HG03064 (cell line): ENCODE results near the gene IQSEC3.
"Not testable (repeated sequence)": the region's sequence is repeated elsewhere in the genome, so short reads cannot be mapped to it uniquely, and the experiment has no call there.

Experiments used
- ATAC-seq: cut with Tn5 transposase; IDR thresholded peaks from one replicate; pipeline ENCODE4 v1.9.1; 2021; ENCODE audit warnings: low read depth; ENCODE audit not compliant: unreplicated experiment

IQSEC3 gene

DNA sequence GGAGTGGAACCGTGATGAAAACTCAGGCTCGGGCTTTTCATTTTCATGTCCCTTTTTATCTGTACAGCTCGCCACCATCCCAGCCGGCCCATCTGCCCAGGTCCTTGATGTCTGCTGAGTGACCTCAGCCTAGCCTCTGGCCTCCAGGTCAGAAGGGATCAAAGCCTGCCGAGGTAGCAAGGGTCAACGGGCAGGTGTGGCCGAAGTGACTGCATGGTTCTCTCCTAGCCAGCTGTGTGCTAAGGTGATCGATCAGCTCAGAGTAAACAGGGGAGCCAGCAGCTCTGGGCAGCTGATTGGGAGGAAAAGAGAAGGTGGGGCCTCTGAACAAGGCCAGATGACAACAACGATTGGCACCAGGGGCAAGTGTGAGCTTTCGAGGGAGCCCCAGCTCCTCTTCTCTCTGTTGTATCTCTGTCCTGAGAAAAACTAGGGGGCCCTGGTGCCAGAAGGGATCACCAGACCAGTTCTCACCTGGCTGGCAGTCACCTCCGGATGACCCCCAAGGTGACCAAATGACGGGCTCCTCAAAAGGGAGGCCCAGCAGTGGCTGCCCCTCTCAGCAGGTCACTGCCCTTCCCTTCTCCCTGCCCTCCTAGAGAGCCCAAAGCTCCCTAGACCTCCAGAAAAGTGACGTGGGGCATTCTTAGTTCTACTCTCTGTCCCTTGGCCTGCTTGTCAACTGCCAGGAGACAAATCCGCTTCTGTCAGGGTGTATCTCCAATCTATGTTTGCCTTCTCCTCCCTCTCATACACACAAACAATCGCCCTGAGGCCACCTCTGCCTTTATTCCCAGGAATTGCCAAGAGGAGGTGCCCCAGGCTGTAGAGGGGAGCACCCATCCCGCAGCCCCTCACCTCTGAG is 143.9 kb downstream of the IQSEC3 start:
- no peak for ATAC-seq

DNA sequence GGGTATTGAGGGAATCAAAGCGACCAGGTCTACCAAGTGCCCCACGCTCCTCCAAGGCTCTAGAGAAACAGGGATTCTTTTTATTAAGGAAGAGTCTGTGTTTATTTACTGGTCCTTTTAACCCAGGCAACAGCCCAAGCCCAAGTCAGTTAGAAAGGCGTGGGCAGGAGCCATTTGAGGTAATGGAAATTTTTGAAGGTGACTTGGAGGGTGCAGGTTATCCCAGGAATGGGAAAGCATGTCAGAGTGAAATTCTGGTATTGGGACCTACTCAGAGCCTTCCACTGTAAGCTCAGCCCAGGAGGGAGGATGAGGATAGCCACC is 144.5 kb downstream of the IQSEC3 start:
- no peak for ATAC-seq

DNA sequence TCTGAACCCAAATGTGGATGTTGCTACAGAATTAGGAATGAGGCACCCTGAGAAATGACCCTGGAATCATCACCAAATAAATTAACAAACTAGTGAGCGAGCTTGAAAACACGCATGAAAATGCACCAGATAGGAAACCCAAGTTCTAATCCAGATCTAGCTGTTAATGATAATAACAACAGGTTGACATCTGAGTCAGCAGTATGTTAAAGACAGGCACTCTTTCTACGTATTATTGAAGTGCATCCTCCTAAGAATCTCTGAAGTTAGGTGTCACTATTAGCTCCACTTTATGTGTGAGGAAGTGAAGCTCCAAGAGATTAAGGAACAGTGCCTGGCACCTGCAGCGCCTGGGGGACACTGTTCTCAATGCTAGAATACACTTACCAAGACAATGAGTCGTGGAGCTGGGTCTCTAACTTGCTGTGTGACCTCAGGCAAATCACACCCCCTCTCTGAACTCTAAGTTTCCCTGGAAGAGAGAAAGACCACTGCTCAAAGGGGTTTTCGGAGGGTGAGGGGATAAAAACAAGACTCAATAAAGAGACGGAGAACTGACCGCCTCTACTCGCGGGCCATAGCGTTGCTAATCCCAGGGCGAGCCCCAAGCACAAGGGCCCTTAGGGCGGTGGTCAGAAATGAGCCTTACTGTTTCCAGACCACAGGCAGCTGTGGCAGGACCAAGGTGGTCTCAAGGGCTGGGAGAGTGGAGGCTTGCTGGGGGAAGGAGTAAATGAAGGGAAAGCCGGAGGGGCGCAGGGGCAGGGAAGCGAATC is 145.3 kb downstream of the IQSEC3 start:
- ATAC-seq = no peak

DNA sequence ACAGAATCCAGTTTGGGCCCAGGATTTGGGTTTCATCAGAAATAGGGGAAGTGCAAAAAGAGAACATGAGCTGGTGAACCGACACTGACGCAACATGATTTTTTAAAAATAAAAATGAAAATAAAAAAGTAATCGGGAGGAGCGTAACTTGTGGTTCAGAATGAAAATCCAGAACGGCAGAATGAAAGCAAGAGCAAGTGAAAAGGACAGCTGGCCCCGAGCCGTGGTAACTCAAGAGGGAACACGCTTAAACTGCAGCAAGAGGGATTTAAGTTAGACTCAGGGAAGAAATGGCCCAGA is 145.8 kb downstream of the IQSEC3 start:
- ATAC-seq = no peak

DNA sequence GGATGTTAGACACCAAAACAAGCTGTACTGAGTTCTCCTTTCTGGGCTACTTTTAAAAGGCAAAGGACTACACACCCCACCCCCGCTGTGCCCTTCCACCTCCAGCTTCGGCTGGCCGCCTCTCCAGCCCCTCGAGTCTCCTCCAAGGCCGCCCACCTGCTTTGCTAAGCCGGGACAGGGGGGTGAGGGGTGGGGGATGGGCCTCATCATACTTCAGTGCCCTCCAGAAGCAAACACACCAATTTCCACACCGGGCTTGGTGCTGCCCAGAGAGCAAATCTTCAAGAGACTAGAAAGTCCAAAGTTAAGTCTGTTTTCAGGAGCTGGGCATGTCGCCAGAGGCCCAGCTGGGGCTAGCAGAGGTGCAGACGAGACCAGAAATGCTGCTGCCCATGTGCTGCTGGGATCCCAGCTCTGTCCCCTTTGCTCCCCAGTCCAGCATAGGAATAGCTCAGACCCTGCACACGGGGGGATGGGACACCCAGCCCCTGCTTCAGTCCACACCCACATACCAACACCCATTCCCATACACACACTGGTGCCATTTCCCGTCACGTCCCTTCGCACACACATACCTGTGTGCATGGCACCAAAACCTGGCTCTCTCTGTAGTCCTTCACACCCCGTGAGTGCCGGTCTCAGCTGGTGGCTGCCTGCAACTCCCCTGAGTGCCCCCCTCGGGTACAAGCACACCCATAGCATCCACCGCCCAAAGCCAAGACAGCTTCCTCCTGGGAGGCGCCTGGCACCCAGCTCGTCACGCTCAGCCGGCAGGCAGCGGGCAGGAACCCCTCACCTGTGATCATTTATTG is 146.4 kb downstream of the IQSEC3 start:
- ATAC-seq = no peak

DNA sequence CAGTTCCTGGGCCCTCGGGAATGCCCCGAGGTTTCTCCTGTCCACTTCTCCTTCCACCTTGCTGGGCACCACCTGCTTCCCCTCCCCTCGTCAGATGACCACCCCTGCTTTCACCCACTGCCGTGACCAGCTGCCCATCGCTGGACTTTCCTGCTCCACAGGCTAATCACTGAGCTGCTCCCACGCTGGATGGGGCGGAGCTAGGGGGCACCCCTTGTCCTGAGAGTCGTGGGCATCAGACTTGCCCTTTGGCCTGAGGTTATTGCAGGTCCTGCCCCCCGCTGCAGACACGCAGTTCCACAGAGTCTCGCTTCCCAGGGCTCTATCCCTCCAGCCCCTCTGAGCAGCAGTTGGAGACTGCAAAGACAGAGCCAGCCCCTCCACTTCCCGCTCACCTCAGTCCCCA is 147.0 kb downstream of the IQSEC3 start:
- ATAC-seq = no peak

DNA sequence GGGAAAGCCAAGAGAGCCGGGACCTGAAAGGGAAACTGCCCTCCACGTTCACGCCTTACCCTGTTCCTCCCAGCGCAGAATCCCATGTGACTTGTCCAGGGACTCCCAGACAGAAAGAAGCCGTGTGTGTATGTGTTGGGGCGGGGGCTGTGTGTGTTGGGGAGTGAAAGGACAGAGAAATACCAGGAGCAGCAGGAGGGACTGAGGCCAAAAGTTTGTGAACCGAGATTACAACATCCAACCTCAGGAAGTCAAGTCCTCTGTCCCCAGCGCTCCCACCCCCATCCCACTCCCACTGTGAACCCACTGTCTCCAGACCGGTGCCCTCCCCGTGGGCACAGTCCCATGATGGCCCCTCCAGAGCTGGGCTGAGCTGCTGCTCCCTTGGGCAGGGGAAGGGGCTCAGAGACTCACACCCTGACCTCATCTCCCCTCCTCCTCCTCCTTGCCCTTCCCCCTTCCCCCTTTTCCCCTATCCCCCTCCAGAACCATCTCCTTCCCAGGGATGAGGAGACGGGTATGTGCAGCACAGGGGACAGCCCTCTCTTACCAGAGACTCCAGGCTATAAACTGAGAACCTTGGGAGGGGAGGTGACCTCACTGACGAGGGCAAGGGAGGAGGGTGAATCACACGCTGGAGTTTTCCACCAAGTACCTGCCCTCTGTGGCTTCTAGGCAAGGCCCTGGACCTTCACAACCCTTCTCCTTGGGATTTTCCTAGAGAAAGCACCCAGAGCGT is 147.6 kb downstream of the IQSEC3 start, which contains the start of gene SLC6A12:
TSS of gene SLC6A12 (minus strand) at position 155 of the 739 bp plus-strand sequence. CDS start 4,171 bp downstream, outside the sequence.
- no peak for ATAC-seq

DNA sequence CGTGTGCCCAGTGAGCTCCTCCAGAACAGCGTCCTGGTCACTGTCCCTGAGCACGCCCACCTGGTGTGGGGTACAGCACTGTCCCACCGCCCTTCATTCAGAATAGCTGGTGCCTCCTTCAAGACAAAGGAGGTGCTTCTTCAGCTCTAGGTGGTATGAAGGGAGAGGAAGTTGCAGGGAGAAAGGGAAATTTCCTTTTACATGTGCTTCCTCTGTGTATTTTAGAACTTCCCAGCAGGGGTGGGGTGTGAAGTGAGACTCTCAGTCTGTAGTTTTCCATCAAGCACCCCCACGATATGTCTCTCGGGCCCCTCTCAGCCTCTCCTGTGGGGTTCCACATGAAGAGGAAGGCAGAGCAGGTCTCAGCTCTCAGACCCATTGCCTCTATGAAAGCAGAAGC is 148.5 kb downstream of the IQSEC3 start:
- no peak for ATAC-seq

DNA sequence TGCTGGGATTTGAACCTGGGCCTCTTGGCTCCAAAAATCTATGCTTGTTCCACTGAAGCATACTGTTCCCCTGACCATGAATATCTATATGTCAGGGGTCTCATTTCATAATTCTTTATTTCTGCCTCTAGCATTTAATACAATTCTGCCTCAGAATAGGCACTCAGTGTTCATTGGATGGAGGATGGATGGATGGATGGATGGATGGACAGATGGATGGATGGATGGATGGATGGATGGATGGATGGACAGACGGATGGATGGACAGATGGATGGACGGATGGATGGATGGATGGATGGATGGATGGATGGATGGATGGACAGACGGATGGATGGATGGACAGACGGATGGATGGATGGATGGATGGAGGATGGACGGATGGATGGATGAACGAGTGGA is 150.5 kb downstream of the IQSEC3 start:
- not testable (repeated sequence) for ATAC-seq

DNA sequence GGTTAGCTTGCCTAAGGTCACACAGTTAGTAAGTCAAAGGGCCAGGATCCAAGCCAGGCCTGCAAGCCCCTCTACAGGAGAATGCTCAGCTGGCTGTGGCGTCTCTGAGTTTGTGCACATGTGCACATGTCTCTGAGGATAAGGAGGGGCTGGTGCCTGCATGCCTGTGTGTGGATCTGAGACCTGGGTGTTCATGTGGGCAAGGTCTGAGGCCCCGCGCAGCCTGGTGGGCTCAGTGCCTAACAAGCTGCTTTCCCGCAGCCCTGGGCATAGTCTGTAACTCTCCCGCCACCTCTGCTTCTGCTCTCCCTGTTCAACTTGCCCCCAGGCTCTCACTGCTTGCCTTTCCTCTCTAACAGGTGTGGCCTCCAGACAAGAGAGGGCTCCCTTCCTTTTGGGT is 151.7 kb downstream of the IQSEC3 start:
- no peak for ATAC-seq

DNA sequence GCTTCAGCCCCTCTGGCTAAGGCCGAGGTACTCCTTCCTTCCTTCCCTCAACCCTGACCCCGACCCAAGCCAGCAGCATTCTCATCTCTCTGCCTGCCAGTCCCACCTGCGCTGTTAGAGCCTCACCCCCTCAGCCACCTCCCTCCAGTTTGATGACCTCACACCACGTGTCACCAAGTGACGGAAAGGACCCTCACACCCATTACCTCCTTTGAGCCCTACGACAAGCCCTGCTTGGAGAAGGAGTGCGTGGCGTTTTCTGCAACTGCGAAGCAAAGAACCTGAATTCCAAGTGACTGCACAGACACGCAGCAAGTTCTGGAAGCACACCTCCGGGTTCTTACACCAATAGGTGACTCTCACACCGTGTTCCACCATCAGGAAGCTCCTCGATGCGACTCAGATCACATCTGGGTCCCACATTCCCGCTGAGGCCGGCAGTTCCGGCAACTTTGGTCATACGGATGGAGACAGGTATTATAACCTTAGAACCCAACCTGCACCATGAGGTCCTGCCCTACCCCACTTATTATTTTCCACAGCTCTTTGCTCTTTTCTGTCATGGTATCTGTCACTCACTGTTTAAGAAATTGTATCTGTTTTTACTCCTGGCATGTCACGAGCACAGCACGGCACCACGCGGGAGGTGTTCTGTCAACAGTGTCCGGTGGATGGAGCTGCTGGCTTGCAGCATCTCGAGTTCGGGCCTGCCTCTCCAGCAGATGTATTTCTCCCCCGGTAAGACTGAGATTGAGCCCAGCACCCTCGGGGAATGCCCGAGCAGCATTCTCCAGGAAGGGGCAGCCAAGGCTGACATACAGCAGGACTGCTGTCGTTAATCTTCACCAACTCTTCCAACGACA is 152.4 kb downstream of the IQSEC3 start:
- ATAC-seq = no peak

DNA sequence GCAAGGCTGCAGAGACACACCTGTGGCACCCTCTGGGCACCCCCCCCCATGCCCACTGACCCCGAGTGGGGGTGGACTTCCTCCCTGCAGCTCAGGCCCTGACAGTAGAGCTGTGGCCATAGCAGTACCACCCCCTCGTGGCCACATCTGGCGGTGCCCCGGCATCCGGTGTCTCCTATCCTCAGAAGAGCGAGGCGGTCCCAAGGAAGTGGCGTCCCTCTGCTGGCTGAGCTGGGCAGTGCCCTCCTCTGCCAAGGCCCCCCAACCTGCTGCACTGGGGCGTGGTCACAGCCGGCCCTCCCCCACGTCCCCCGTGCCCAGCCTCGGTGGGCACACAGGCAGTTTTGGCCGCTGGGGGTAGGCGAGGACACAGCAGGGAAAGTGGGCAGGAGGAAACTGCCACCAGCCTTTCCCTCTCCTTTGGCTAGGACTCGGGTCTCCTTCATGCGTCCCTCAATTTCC is 153.4 kb downstream of the IQSEC3 start:
- ATAC-seq = no peak

DNA sequence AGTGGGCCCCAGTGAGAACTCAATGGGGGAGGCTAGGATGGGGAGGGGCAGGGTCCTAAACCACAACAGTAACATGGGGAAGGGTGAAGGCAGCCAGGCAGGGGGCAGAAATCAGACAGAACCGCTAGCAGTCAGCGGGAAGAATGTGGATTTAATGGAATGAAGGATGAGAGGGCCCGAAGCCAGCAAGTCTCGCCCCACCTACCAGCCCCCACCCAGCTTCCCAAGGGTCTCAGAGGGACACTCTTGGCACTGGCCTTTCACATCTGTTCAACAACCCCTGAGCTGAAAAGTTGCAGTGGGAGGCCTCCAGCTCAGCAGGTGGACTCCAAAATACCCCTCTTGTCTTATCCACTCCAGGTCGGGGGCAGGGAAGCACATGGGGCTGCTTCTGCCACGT is 153.9 kb downstream of the IQSEC3 start:
- no peak for ATAC-seq

DNA sequence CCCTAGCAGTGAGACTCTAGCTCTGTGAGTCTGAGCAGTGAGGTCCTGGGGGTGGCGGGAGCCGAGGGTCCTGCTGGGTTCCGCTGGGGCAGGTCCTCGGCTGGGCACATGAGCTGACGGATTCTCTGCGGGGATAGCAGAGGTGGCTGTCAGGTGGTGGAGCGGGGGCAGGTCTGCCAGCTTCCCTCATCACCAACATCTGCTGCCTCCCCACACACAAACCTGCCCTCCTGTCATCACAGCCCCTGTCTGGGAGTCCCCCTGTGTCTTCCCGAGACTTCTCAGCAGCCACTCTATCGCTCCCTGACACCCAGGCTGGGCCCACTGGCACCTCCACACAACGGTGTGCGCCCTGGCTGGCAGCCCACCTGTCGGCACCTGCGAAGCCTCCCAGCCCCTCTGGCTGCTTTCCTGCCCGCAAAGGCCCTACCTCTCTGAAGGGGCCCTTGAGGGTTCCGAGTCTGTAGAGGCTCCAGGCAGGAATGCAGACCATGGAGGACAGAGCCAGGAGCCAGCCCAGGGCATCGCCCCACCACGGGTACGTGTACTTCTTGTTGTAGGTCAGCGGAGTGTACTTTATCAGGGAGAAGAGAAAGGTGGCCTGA is 154.5 kb downstream of the IQSEC3 start:
- ATAC-seq = no peak

DNA sequence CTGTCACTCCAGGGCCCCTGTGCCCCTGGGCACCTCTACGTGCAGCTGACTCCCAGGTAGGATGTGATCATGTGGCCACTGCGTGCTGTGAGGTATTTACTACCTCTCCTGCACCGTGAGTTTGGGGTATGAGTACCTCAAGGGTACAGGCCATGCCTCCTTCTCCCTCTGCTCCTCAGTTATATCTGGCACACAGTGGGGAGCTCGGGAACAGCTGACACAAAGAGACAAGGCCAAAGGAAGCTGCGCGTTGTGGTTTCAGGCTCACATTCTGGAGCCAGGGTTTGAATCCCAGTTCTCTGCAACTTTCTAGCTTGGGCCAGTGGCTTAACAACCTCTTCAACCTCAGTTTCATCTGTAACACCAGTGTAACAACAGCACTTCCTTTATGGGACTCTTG is 155.2 kb downstream of the IQSEC3 start:
- ATAC-seq = no peak

DNA sequence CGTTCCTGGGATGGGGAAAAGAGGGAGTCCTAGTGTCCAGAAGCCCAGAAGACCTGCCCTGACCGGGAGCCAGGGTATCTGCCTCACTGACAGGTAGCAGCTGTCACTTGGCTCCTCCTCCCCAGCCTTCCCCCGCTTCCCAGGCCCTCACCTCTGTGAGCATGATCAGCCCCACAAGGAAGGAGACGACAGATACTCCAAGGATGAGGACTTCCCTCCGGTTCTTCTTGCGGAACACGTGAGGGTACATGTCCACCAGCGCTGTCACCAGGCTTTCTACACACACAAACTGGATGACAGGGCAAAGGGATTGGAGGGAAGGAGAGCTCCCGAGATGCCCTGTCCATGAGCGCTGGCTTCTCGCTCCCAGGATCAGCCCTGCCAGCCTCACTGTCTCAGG is 157.3 kb downstream of the IQSEC3 start:
- ATAC-seq = no peak

DNA sequence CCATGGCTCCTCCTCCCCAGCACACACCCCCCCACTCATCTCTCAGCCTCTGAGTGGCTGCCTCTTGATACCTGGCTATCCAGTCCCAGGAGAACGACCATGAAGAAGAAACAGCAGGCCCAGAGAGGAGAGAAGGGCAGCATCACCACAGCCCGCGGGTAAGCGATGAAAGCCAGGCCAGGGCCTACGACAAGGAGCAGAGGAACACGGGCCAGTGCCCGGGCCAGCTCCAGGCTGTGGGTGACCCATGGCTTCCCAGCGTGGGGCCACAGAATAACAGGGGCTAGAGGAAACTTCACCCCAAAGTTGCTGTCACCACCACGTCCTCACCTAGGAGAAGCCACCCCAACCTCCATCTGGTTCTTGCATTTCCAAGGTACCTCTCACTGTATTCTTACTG is 157.8 kb downstream of the IQSEC3 start:
- no peak for ATAC-seq

DNA sequence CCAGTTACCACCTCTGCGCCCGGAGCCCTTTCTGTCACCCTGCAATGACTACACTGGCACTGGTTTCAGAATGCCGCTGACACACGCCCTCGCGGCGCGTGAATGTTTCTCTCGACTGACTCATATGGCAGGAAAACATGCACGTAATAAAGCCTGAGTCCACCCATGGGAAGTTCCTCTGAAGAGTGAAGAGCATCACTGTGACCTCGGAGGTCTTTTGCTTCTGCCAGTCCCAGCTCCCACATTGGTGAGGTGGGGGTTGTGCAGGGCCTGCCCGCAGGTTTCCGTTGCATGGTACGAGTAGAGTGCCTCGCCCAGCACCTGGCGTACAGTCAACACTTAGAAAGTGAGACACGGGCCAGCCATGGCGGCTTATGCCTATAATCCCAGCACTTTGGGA is 158.4 kb downstream of the IQSEC3 start:
- no peak for ATAC-seq

DNA sequence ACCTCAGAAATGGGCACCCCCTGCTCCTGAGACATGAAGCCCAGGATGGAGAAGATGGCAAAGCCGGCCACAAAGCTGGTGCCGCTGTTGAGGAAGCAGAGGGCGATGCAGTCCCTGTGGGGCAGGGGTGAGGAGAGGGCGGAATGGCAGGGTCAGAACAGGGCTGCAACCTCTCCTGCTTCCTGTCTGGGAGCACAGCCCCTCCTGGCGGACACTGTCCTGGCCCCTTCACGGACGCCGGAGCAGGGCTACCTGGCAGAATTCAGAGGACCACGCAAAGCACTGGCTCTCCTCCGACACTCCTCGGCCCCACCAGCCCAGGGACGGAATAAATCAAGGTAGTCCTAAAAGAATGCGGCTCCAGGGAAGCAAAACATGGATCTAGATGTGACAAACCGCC is 159.8 kb downstream of the IQSEC3 start:
- no peak for ATAC-seq
